IMR-90 (cell line): ENCODE measurements around the gene ITLN1.

Experiments used
- CHD1 ChIP-seq: IDR thresholded peaks from 2 replicates; pipeline ENCODE4 v1.6.1; 2012; ENCODE audit warnings: low read depth, low read length, improper control_type of control experiment
- MAZ ChIP-seq: IDR thresholded peaks from 2 replicates; pipeline ENCODE4 v1.6.1; 2012; ENCODE audit warnings: low read depth, mild to moderate bottlenecking, low read length, improper control_type of control experiment, moderate library complexity, borderline replicate concordance
- MXI1 ChIP-seq: IDR thresholded peaks from 2 replicates; pipeline ENCODE4 v1.6.1; 2012; ENCODE audit warnings: low read depth, mild to moderate bottlenecking, low read length, moderate library complexity, borderline replicate concordance
- POLR2A ChIP-seq: IDR thresholded peaks from 2 replicates; pipeline ENCODE4 v1.6.1; 2012; ENCODE audit warnings: mild to moderate bottlenecking, low read depth, low read length
- RAD21 ChIP-seq: IDR thresholded peaks from 2 replicates; pipeline ENCODE4 v1.6.1; 2012; ENCODE audit warnings: low read length, improper control_type of control experiment
- RCOR1 ChIP-seq: IDR thresholded peaks from 2 replicates; pipeline ENCODE4 v1.6.1; 2012; ENCODE audit warnings: mild to moderate bottlenecking, low read length, improper control_type of control experiment; ENCODE audit not compliant: insufficient replicate concordance
- SMC3 ChIP-seq: fragments of 150-350 bp; IDR thresholded peaks from 2 replicates; pipeline ENCODE4 v1.6.1; 2016; ENCODE audit warnings: low read depth, mild to moderate bottlenecking, antibody characterized with exemption, low read length, moderate library complexity
- TF ChIP-seq, protein P1 (sequence below): conservative IDR thresholded peaks from 2 replicates; pipeline ENCODE4 v1.5.1; 2012; ENCODE audit warnings: mild to moderate bottlenecking, low read depth, low read length, improper control_type of control experiment
- TF ChIP-seq, protein P2 (sequence below): fragments of 150-350 bp; IDR thresholded peaks from 2 replicates; pipeline ENCODE4 v1.6.1; 2017; ENCODE audit warnings: mild to moderate bottlenecking, antibody characterized with exemption, low read length, low read depth

DNA sequence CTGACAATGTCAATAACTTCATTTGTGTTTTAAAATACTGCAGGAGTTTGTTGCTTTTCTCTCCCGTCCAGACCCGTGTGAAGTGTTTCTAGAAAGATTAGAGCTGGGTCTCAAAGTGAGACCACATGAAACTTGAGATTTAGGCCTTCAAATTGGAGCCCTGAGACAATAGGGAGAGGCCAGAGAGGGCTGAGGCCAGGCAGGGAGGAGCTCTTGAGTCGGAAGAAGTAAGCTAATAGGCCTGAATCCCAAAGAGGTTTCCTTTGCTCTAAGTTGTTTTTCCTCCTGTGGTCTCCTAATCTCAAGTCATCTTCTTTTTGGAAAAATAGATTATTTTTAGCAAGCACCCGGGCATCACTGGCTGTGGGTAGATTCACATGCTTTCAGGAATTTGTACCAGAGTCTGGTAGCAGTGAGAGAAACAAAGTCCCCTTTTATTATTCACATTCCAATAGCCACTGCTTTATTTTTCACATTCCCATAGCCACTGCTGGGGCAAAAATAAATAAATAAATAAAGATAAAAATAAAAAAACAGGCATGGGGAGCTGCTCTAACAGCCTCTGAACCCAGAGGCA is 47.9 kb downstream of the ITLN1 start:
- TF ChIP-seq, protein P1, sequence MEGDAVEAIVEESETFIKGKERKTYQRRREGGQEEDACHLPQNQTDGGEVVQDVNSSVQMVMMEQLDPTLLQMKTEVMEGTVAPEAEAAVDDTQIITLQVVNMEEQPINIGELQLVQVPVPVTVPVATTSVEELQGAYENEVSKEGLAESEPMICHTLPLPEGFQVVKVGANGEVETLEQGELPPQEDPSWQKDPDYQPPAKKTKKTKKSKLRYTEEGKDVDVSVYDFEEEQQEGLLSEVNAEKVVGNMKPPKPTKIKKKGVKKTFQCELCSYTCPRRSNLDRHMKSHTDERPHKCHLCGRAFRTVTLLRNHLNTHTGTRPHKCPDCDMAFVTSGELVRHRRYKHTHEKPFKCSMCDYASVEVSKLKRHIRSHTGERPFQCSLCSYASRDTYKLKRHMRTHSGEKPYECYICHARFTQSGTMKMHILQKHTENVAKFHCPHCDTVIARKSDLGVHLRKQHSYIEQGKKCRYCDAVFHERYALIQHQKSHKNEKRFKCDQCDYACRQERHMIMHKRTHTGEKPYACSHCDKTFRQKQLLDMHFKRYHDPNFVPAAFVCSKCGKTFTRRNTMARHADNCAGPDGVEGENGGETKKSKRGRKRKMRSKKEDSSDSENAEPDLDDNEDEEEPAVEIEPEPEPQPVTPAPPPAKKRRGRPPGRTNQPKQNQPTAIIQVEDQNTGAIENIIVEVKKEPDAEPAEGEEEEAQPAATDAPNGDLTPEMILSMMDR = no peak
- TF ChIP-seq POLR2A (no peak), CHD1 (no peak), SMC3 (no peak), RCOR1 (no peak), RAD21 (no peak), MXI1 (no peak), MAZ (no peak)
- TF ChIP-seq, protein P2, sequence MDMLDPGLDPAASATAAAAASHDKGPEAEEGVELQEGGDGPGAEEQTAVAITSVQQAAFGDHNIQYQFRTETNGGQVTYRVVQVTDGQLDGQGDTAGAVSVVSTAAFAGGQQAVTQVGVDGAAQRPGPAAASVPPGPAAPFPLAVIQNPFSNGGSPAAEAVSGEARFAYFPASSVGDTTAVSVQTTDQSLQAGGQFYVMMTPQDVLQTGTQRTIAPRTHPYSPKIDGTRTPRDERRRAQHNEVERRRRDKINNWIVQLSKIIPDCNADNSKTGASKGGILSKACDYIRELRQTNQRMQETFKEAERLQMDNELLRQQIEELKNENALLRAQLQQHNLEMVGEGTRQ = no peak
